ENCODE data around the gene FEM1A.
A peak's percentile ranks its signal among the peaks of the same experiment; 100 is the strongest.
"Not testable (repeated sequence)": the region's sequence is repeated elsewhere in the genome, so short reads cannot be mapped to it uniquely, and the experiment has no call there.

FEM1A gene

GRCh38 chr19:4772566-4772965 lies 19.0 kb upstream of the FEM1A start:
- no peak for DNase-seq

GRCh38 chr19:4773047-4773640 lies 18.4 kb upstream of the FEM1A start:
- no peak for DNase-seq

DNA sequence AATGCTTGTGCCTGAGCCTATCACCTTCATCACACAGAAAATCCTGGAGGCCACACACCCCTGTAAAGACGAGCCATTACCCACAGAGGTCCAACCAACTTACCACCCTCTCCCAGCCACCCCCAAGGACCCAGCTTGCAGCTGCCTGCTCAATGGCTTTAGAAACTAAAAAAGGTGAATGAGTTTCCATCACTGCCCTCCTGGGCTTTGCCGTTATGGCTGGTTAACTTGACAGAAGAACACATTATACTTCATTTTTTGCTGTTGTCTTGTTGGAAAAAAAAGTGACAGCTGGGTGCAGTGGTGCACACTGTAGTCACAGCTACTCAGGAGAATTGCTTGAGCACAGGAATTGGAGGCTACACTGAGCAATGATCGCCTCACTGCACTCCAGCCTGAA lies 17.4 kb upstream of the FEM1A start:
- no peak for DNase-seq

DNA sequence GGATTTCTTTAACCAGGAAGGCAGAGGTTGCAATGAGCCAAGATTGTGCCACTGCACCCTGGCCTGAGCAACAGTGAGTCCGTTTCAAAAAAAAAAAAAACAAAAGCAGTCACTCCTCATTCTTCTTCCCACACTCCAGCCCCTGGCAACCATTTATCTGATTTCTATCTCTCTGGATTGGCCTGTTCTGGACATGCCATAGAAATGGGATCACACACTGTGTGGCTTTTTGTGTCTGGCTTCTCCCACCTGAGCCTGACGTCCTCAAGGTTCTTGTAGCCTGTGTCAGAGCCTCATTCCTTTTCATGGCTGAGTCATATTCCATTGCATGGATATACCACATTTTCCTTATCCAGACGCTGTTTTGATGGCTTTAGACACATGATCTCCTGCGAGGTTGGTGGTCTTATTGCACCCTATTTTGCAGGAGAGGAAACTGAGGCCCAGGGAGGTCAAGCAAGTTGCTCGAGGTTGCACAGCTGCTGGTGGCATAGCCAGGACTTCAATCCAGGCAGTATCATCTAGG lies 15.8 kb upstream of the FEM1A start:
- no peak for DNase-seq

GRCh38 chr19:4776436-4777211 lies 14.9 kb upstream of the FEM1A start:
- DNase-seq, result no peak

- not testable (repeated sequence) for DNase-seq
Observed at GRCh38 chr19:4778124-4778523, 13.4 kb upstream of the FEM1A start.

- DNase-seq, result no peak
Observed at GRCh38 chr19:4780860-4781259, 10.7 kb upstream of the FEM1A start.

DNA sequence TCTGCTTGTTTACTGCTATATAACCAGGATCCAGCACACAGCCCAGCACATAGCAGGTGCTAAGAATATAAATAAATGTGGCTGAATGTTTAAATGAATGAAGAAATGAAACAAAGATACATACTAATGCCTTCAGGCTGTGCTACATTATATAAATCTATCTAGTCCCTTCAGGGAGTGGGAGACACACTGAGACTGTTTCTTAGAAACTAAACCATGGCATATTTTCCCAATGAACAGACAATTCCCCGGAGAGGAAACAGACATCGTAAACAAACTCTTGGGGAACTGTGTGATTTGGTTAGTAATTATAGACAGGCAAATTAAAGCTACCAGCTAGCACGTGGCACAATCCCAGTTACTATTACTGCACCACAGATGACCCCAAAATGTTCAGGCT lies 9.7 kb upstream of the FEM1A start:
- DNase-seq, result no peak

DNA sequence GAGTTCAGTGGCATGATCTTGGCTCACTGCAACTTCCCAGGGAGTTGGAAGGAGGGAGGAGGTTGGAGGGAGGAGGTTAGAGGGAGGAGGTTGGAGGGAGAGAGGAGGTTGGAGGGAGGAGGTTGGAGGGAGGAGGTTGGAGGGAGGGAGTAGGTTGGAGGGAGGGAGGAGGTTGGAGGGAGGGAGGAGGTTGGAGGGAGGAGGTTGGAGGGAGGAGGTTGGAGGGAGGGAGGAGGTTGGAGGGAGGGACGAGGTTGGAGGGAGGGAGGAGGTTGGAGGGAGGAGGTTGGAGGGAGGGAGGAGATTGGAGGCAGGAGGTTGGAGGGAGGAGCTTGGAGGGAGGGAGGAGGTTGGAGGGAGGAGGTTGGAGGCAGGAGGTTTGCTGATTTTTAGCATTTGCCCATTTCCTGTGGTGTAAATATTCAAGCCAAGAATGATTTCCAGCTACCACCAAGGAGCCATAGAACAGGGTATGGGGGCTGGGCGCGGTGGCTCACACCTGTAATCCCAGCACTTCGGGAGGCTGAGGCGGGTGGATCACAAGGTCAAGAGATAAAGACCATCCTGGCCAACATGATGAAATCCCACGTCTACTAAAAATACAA lies 5.0 kb upstream of the FEM1A start:
- DNase-seq, result not testable (repeated sequence)

DNA sequence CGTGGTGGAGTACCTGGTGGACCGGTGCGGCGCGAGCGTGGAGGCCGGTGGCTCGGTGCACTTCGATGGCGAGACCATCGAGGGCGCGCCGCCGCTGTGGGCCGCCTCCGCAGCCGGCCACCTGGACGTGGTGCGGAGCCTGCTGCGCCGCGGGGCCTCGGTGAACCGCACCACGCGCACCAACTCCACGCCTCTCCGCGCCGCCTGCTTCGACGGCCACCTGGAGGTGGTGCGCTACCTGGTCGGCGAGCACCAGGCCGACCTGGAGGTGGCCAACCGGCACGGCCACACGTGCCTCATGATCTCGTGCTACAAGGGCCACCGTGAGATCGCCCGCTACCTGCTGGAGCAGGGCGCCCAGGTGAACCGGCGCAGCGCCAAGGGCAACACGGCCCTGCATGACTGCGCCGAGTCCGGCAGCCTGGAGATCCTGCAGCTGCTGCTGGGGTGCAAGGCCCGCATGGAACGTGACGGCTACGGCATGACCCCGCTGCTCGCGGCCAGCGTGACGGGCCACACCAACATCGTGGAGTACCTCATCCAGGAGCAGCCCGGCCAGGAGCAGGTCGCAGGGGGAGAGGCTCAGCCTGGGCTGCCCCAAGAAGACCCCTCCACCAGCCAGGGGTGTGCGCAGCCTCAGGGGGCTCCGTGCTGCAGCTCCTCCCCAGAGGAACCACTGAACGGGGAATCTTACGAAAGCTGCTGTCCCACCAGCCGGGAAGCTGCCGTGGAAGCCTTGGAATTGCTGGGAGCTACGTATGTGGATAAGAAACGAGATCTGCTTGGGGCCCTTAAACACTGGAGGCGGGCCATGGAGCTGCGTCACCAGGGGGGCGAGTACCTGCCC lies 708 bp downstream of the FEM1A start:
- DNase-seq, result not testable (repeated sequence)

- not testable (repeated sequence) for DNase-seq
Observed at GRCh38 chr19:4792866-4793195, 1.3 kb downstream of the FEM1A start.

DNA sequence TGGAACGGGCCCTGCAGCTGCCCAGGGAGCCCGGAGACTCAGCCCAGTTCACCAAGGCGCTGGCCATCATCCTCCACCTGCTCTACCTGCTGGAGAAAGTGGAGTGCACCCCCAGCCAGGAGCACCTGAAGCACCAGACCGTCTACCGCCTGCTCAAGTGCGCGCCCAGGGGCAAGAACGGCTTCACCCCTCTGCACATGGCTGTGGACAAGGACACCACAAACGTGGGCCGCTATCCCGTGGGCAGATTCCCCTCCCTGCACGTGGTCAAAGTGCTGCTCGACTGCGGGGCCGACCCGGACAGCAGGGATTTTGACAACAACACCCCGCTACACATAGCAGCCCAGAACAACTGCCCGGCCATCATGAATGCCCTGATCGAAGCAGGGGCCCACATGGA lies 1.7 kb downstream of the FEM1A start:
- DNase-seq, result not testable (repeated sequence)

GRCh38 chr19:4794971-4795370 lies 3.4 kb downstream of the FEM1A start:
- DNase-seq, result no peak

GRCh38 chr19:4795400-4795799 lies 3.9 kb downstream of the FEM1A start:
- DNase-seq, result no peak

DNA sequence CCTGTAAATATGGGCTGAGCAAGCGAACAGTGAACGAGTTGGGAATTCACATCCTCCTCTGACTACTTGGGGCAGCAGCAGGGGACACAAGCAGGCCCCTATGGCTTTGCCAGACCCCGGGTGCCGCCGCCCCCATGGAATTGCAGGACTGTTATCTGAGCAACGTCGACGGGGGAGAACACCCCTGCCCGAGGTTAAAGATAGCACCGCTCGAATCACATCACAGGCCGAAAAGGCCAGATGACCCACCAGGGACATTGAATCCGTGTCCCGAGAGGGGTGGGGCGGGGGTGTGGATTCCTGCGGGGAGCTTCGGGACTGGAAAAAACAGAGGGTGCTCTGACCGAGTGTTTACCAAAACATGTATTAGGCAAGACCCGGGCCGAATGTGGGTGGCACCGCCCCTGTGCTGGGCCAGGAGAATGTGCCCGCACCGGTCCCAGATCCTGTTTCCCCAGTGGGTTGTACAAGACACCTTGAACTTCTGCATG lies 9.1 kb downstream of the FEM1A start:
- no peak for DNase-seq

GRCh38 chr19:4801085-4801619 lies 9.6 kb downstream of the FEM1A start:
- no peak for DNase-seq

GRCh38 chr19:4802711-4803110 lies 11.2 kb downstream of the FEM1A start:
- no peak for DNase-seq

DNA sequence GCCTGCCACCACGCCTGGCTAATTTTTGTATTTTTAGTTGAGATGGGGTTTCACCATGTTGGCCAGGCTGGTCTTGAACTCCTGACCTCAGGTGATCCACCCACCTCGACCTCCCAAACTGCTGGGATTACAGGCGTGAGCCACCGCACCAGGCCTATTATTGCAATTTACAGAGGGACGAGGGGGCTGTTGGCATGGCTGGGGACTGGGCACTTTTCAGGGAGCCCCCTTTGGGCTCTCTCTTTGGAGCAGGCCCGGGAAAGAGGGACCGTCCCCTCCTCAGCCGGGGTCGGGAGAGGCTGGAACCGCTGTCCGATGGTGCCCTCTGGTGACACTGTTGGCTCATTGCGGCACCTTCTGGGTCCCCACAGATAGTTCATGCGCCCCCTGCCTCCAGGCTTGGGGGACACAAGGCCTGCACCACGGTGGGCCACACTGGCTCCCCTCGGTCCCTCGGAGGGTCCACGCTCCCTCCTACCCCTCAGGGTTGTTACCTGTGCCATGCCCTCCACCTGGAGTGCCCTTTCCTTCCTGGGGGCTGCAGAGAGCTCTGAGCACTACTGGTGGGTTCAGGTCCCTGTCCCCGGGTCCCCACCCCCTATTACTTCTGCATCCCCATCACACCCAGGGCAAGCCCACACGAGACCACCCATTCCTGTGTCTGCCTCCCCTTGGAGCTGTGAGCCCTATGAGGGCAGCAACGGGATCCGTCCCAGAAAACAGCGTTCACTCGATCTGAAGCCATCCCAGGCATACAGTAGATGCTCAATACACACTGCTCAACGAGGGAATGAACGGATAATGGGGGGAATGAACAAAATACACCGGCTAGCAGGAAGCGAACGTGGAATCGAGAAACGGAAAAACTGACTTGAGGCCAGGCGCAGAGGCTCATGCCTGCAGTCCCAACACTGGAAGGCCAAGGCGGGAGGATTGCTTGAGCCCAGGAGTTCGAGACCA lies 12.5 kb downstream of the FEM1A start:
- DNase-seq, result peak in 28 of 56 donors; percentile 5 to 72 (median 26)

DNA sequence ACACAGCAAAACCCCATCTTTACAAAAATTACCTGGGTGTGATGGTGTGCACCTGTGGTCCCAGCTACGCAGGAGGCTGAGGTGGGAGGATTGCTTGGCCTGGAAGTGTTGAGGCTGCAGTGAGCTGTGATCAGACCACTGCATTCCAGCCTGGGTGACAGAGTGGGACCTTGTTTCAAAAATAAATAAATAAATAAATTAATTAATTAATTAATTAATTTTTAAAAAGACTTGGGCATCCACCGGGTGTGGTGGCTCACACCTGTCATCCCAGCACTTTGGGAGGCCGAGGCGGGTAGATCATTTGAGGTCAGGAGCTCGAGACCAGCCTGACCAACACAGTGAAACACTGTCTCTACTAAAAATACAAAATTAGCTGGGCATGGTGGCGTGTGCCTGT lies 13.6 kb downstream of the FEM1A start:
- not testable (repeated sequence) for DNase-seq

GRCh38 chr19:4806384-4806783 lies 14.8 kb downstream of the FEM1A start:
- no peak for DNase-seq

Data from nucleus accumbens (tissue), 56 donors.